Erythroblast (primary cell): ENCODE measurements around the gene CCDC73.

Source experiments
- GATA1 ChIP-seq: IDR thresholded peaks from 2 replicates; pipeline ENCODE4 v1.6.1; 2011; ENCODE audit warnings: low read depth, mild to moderate bottlenecking, control low read depth, low read length, moderate library complexity
- POLR2A ChIP-seq: IDR thresholded peaks from 2 replicates; pipeline ENCODE4 v1.6.1; 2011; ENCODE audit warnings: mild to moderate bottlenecking, low read length

DNA sequence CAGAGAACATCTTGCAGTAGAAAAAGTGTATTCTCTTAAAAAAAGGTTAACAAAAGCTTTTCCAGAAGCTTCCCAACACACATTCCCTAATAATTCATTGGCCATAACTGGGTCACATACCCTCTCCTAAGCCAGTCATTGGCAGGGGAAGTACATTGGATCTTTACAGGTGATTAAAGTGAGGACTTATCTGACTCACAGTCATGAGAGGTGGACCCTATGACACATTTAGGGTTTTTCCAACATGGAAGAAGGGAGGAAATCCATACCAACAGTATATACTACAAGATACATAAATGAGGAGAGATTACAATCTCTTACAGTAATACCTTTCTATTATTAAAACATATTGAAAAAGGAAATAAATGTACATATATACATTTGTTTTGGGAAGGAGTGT, 72.2 kb downstream of the CCDC73 start:
- TF ChIP-seq POLR2A = no peak
- no peak for TF ChIP-seq GATA1
